Amniotic stem cell (primary cell): ENCODE data around the gene MTAP.

ENCODE experiments used
- DNase-seq: peaks from one replicate; lab custom pipeline; 2025; lab: John Stamatoyannopoulos, UW

The MTAP gene

GRCh38 chr9:21804791-21805190, 2.4 kb downstream of the MTAP start:
- no peak for DNase-seq

- DNase-seq = no peak
These were observed 4.2 kb downstream of the MTAP start for GRCh38 chr9:21806644-21807043.

GRCh38 chr9:21810388-21810787, 8.0 kb downstream of the MTAP start:
- DNase-seq = no peak

GRCh38 chr9:21810881-21811280, 8.4 kb downstream of the MTAP start:
- no peak for DNase-seq

- no peak for DNase-seq
These were observed 9.5 kb downstream of the MTAP start for GRCh38 chr9:21811914-21812313.

GRCh38 chr9:21812415-21812814, 10.0 kb downstream of the MTAP start:
- DNase-seq = no peak

- peak; percentile 36 for DNase-seq
These were observed 10.6 kb downstream of the MTAP start for GRCh38 chr9:21812946-21813568.

GRCh38 chr9:21813575-21814473, 11.4 kb downstream of the MTAP start:
- peak; percentile 75 for DNase-seq

GRCh38 chr9:21815643-21816042, 13.2 kb downstream of the MTAP start:
- DNase-seq = no peak

GRCh38 chr9:21817176-21817575, 14.7 kb downstream of the MTAP start:
- DNase-seq = no peak

GRCh38 chr9:21825637-21826036, 23.2 kb downstream of the MTAP start:
- DNase-seq = no peak

- no peak for DNase-seq
These were observed 26.5 kb downstream of the MTAP start for GRCh38 chr9:21828853-21829410.

- no peak for DNase-seq
These were observed 28.2 kb downstream of the MTAP start for GRCh38 chr9:21830589-21830988.

GRCh38 chr9:21831841-21832509, 29.5 kb downstream of the MTAP start:
- peak; percentile 54 for DNase-seq

GRCh38 chr9:21833090-21833801, 30.8 kb downstream of the MTAP start:
- no peak for DNase-seq

GRCh38 chr9:21835121-21835520, 32.7 kb downstream of the MTAP start:
- DNase-seq = no peak

- peak; percentile 90 for DNase-seq
These were observed 34.2 kb downstream of the MTAP start for GRCh38 chr9:21836437-21837161.

GRCh38 chr9:21837501-21837900, 35.1 kb downstream of the MTAP start:
- DNase-seq = no peak

- no peak for DNase-seq
These were observed 38.2 kb downstream of the MTAP start for GRCh38 chr9:21840647-21841046.

- no peak for DNase-seq
These were observed 38.7 kb downstream of the MTAP start for GRCh38 chr9:21841133-21841532.

GRCh38 chr9:21848615-21849014, 46.2 kb downstream of the MTAP start:
- DNase-seq = no peak
